Right forelimb (tissue), 1 donor: ENCODE measurements around the gene DPP4.

Experiments used
- DNase-seq: peaks from one replicate; pipeline ENCODE4 v3.0.0-alpha.2; 2018

DPP4 gene

GRCh38 chr2:162014751-162015150, 59.3 kb downstream of the DPP4 start:
- DNase-seq, result no peak

- DNase-seq, result no peak
These were observed 60.2 kb downstream of the DPP4 start for GRCh38 chr2:162013514-162014475.

GRCh38 chr2:162012565-162013058, 61.4 kb downstream of the DPP4 start:
- DNase-seq, result no peak

DNA sequence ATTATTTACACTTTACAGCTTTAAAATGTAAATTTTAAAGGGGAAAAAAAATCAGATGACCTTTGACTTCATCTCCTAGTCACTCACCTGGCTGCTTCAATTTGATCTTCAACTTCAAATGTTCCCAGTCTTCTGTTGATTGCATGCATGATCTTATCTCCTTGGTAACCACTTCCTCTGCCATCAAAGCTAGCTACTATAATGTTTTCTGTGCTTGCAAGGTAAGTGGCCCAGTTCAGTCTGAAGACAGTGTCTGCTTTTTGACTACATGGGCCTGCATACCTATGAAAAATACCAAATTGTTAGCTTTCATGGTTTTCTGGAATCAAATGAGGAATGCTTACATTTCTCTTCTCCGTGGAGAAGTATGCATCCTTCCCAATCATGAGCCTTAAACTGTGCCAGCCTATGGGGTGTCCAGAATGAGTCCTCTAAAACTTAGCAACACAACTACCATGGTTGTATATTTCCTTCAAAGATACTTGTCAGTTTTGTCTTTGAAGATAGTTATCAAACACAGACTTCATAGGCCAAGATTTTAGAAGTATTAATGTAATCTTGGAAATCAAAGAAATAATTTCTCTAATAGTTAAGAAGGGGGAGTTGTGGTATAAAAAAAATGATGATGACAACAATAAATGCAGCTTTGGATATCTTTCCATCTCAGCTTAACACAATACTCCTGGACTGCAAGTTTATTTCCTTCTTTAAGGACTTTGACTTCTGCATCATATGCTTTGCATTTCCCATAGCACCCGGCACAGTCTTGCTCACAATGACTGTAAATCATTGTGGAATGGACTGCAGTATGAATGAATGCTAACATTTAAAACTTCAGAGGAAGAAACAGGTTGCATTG, 62.1 kb downstream of the DPP4 start:
- DNase-seq, result no peak

DNA sequence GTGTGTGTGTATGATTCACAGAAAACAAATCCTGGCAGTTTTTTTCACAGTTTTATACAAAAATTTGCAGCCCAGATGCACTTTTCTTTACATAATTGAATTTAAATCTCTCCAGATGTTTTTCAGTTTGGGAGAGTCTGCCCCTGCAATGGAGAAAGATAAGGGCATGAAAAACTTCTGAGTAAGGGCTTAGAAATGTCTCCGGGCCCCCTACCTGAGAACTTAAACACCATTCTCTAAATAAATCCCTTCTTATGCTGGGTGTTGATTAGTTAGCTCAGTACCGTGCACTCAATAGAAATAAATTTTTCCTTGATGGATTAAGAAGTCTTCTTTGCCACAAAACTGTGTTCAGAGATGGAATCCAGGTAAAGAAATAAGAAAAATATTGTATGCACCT, 64.5 kb downstream of the DPP4 start:
- no peak for DNase-seq

- no peak for DNase-seq
These were observed 66.5 kb downstream of the DPP4 start for GRCh38 chr2:162007447-162008040.

GRCh38 chr2:162006337-162006736, 67.7 kb downstream of the DPP4 start:
- no peak for DNase-seq

GRCh38 chr2:162004031-162004430, 70.0 kb downstream of the DPP4 start:
- no peak for DNase-seq

GRCh38 chr2:162002623-162003235, 71.3 kb downstream of the DPP4 start:
- no peak for DNase-seq

DNA sequence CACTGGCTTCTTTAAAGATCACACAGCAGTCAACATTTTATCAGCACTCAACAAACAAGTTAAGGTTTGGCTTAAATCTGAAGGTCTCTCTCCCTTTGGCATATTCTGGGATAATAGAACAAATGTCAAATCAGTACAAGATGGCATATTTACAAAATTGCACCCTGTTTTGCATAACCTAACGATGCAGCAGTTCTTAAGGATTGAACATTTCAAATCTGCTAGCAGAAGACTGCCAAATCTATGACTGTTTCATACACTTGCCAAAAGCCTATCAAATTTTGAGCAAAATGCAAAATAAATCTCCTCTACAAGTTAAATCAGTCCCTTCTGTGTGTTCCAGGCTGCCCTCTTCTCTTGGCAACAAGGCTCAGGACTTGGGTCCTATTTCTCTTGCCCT, 73.6 kb downstream of the DPP4 start:
- DNase-seq, result no peak

- no peak for DNase-seq
These were observed 74.7 kb downstream of the DPP4 start for GRCh38 chr2:161999321-161999720.

DNA sequence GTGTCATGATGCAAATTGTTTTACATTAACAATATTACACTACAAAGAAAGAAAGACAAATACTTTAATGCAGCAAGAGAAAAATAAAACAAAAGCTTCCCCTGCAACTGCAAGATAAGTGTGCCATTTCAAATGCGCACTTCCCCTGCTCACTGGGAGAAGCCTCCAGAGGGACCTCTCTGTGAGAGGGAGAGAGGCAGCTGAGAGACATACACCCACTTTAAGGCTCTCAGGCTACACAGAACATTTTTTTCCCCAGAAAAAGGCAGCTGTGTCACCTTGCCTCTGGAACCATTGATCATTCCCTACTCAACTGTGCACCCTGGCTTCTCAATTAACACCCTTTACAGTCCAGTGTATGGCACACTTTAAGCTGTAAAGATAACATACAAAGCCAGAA, 75.2 kb downstream of the DPP4 start:
- DNase-seq, result no peak

- DNase-seq, result no peak
These were observed 76.0 kb downstream of the DPP4 start for GRCh38 chr2:161997916-161998471.

DNA sequence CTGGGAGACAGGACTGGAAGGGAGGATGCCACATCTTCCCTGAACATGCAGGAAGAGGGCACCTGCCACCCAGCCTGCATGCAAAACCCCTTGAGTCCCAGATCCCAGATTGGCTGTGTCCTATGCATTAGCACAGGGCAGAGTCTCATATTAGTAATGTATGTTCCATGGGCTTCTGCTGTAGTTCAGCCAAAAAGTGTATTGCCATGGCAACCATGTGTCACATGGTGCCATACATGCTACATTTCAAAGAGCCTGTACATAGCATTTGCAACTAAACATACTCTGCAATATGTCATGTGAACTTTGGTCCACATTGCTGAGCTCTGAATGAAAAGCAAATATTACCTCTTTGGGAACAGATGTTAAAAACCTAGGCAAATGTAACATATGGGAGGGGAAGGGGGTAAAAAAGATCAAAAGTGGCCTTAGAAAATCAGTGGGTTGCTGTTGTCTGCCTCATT, 78.4 kb downstream of the DPP4 start:
- DNase-seq, result no peak

DNA sequence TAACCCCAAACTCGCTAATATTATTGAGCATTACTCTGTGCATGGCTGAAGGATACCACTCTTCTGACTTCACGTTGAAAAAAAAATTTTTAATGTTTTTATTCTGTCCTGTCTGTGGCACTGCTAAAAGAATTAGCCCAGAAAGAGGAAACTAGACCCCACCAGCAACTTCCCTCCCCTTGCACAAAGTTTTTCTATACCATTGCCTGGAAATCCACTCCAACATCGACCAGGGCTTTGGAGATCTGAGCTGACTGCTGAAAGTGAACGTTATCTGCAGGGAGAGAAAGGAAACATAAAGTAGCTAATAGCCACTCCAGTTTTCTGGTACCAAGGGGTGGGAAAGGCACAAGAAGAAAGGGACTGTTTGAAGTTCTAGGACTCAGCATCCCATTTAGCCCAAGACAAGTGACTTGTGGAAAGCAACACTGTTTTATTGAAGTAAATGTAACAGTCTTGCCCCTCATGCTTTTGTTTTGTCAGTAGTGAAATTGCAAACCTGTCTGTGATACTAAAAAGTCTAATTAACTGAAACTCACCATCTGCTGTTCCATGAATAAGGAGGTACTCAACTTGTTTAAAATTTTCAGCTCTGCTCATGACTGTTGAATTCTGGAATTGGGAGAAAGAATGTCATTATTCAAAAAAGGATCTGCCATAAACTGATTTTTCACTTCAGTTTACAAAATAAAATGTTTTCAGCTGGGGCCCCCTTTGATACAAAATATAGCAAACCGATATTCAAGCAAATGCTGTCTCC, 79.1 kb downstream of the DPP4 start:
- no peak for DNase-seq

DNA sequence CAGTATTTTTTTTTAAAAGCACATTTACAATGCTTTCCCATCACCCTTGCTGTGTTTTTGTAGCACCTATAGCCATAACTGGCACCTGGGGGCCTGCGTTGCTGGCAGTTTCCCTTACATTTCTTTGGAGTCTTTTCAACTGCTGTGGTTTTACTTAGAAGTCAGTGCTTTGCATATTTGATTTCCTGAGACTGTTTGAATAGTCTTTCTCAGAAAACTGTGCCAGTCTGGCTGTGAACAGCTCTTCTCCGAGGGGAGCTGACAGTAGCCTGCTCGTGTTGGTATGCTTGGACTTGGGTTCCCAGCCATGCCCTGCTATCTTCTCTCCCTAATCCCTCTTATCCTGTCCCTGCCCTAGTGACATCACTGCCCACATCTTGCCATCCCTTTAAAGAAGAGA, 81.5 kb downstream of the DPP4 start:
- no peak for DNase-seq

DNA sequence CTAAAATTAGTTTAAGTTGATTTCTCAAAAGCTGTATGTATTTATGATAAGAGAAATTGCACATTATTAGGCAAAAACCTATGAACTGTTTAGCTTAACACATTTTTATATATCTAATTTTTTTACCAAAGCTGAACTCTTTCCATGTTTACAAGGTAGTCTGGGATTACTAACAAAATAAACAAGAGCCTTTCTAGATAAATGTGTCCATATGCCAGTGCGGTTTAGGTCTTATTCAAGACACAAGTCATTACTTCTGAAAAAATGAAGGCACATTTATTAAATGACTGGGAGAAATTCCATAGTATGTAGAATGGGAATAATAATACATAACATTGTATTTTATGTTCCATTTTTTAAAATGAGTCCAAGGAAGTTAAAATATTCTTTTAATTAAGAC, 82.0 kb downstream of the DPP4 start:
- no peak for DNase-seq

- DNase-seq, result no peak
These were observed 83.3 kb downstream of the DPP4 start for GRCh38 chr2:161990741-161991140.

- DNase-seq, result no peak
These were observed 84.0 kb downstream of the DPP4 start for GRCh38 chr2:161990036-161990435.

- DNase-seq, result no peak
These were observed 85.4 kb downstream of the DPP4 start for GRCh38 chr2:161988589-161988988.

GRCh38 chr2:161987311-161987710, 86.7 kb downstream of the DPP4 start:
- no peak for DNase-seq

- DNase-seq, result no peak
These were observed 90.1 kb downstream of the DPP4 start for GRCh38 chr2:161983866-161984265.
